Endodermal cell (in vitro differentiated cells): ENCODE results near the gene PXN. TPM values are rescaled to one million over a fixed set of nuclear protein-coding genes. Genes with fewer than 3 reads are reported as not detected.

Experiments used
- DNase-seq: peaks from one replicate; pipeline ENCODE4 v3.0.0-alpha.2; 2017
- H3K27ac ChIP-seq: 2 replicates; pipeline ENCODE4 v1.5.1; 2013; ENCODE audit warnings: mild to moderate bottlenecking, low read depth, low read length, moderate library complexity
- H3K27me3 ChIP-seq: 2 replicates; pipeline ENCODE4 v1.6.1; 2013; ENCODE audit warnings: mild to moderate bottlenecking, low read length, moderate library complexity; ENCODE audit not compliant: insufficient read depth, control insufficient read depth, poor library complexity, severe bottlenecking
- H3K36me3 ChIP-seq: 2 replicates; pipeline ENCODE4 v1.7.0; 2013; ENCODE audit warnings: mild to moderate bottlenecking, low read length, moderate library complexity; ENCODE audit not compliant: control insufficient read depth, insufficient read depth
- H3K4me1 ChIP-seq: one replicate; pipeline ENCODE4 v1.7.0; 2013; ENCODE audit warnings: low read length; ENCODE audit not compliant: control insufficient read depth, insufficient read depth
- H3K4me3 ChIP-seq: 2 replicates; pipeline ENCODE4 v1.5.1; 2013; ENCODE audit warnings: mild to moderate bottlenecking, low read length, moderate library complexity
- H3K9ac ChIP-seq: 2 replicates; pipeline ENCODE4 v1.6.1; 2013; ENCODE audit warnings: mild to moderate bottlenecking, low read length, moderate library complexity; ENCODE audit not compliant: poor library complexity, severe bottlenecking; ENCODE audit errors: extremely low read depth
- H3K9me3 ChIP-seq: 2 replicates; pipeline ENCODE4 v1.6.1; 2013; ENCODE audit warnings: mild to moderate bottlenecking, low read length, moderate library complexity; ENCODE audit not compliant: control insufficient read depth
- H3K27ac Mint-ChIP-seq: 2 replicates; pipeline ENCODE4 v1.8.0; 2020; ENCODE audit warnings: mixed read lengths
- H3K27me3 Mint-ChIP-seq: 2 replicates; pipeline ENCODE4 v1.8.0; 2021; ENCODE audit warnings: mild to moderate bottlenecking, mixed read lengths; ENCODE audit not compliant: insufficient read depth
- H3K36me3 Mint-ChIP-seq: 2 replicates; pipeline ENCODE4 v1.8.0; 2020; ENCODE audit warnings: low read depth, mixed read lengths
- H3K4me1 Mint-ChIP-seq: 2 replicates; pipeline ENCODE4 v1.8.0; 2020; ENCODE audit warnings: mixed read lengths
- H3K4me3 Mint-ChIP-seq: 2 replicates; pipeline ENCODE4 v1.8.0; 2020; ENCODE audit warnings: mild to moderate bottlenecking, moderate library complexity, mixed read lengths
- H3K9me3 Mint-ChIP-seq: 2 replicates; pipeline ENCODE4 v1.8.0; 2020; ENCODE audit warnings: mild to moderate bottlenecking, mixed read lengths
- CTCF ChIP-seq: fragments of 200-600 bp; sonication (generic); conservative IDR thresholded peaks from 2 replicates; pipeline ENCODE4 v1.5.0; 2021; ENCODE audit warnings: antibody characterized with exemption, mild to moderate bottlenecking
- WGBS, 2 experiments: methylation state at CpG; one replicate each; pipeline versions ENCODE4 v1.1.5 to v1.1.7; 2013; ENCODE audit warnings: missing lambda C conversion rate in 2 of 2, mixed read lengths in 1 of 2; ENCODE audit not compliant: insufficient coverage in 1 of 2, insufficient read length in 1 of 2; 5-methylcytosine and 5-hydroxymethylcytosine counted together
- total RNA-seq, 2 donors: library from RNA; stranded (reverse); fragmentation: NEBNext Ultra II Directional in 1 of 2; extraction: Animal tissue kit (Norgen Biotek cat#: 25700) in 1 of 2; gene quantifications; 2 replicates in 1 of 2; 3 replicates in 1 of 2; pipeline ENCODE4 v1.2.1, GENCODE V29; 2021

The PXN gene
- total RNA-seq, 2 donors from 2014 or later, result 58.4 to 92.7 TPM

GRCh38 chr12:120290609-120291305, 25.2 kb upstream of the PXN start:
- H3K36me3 ChIP-seq, result no peaks in the 10 kb centered on the region
- Mint-ChIP-seq H3K27ac (no peak overlapping the region), H3K9me3 (no peaks in the 10 kb centered on the region), H3K4me1 (peaks cover 3% of the 10 kb centered on the region), H3K36me3 (no peaks in the 10 kb centered on the region), H3K4me3 (no peak overlapping the region), H3K27me3 (peaks cover 2% of the 10 kb centered on the region)
- H3K9me3 ChIP-seq, result no peaks in the 10 kb centered on the region
- no peak for TF ChIP-seq CTCF
- H3K9ac ChIP-seq, result peak overlapping the region; percentile 93
- peak overlapping the region; percentile 49 for H3K4me3 ChIP-seq
- peak overlapping the region; percentile 100 for H3K27ac ChIP-seq
- H3K4me1 ChIP-seq, result peaks cover 2% of the 10 kb centered on the region
- no peaks in the 10 kb centered on the region for H3K27me3 ChIP-seq
- peak; percentile 86 for DNase-seq
- 59 to 62% methylated on average over 17 to 22 of the region's 22 CpGs for WGBS, 2 experiments

GRCh38 chr12:120287491-120287890, 22.0 kb upstream of the PXN start:
- Histone ChIP-seq H3K4me3 (no peak overlapping the region), H3K36me3 (no peaks in the 10 kb centered on the region), H3K9me3 (no peaks in the 10 kb centered on the region), H3K27ac (no peak overlapping the region), H3K9ac (no peak overlapping the region), H3K4me1 (no peaks in the 10 kb centered on the region), H3K27me3 (no peaks in the 10 kb centered on the region)
- H3K27ac Mint-ChIP-seq, result no peak overlapping the region
- 83 to 94% methylated on average over 8 to 11 of the region's 12 CpGs for WGBS, 2 experiments
- no peak overlapping the region for H3K4me3 Mint-ChIP-seq
- peak; percentile 35 for DNase-seq
- peaks cover 3% of the 10 kb centered on the region for H3K4me1 Mint-ChIP-seq
- no peak for TF ChIP-seq CTCF
- peaks cover 2% of the 10 kb centered on the region for H3K27me3 Mint-ChIP-seq
- no peaks in the 10 kb centered on the region for H3K36me3 Mint-ChIP-seq
- H3K9me3 Mint-ChIP-seq, result no peaks in the 10 kb centered on the region

- no peaks in the 10 kb centered on the region for H3K9me3 Mint-ChIP-seq
- H3K4me3 Mint-ChIP-seq, result no peak overlapping the region
- H3K9me3 ChIP-seq, result no peaks in the 10 kb centered on the region
- WGBS, 2 experiments, result 81 to 89% methylated on average over 5 to 6 of the region's 7 CpGs
- H3K27ac Mint-ChIP-seq, result no peak overlapping the region
- H3K27me3 ChIP-seq, result no peaks in the 10 kb centered on the region
- peak; percentile 56 for DNase-seq
- no peak for TF ChIP-seq CTCF
- no peaks in the 10 kb centered on the region for H3K36me3 Mint-ChIP-seq
- H3K36me3 ChIP-seq, result no peaks in the 10 kb centered on the region
- H3K27ac ChIP-seq, result no peak overlapping the region
- H3K4me1 ChIP-seq, result no peaks in the 10 kb centered on the region
- no peak overlapping the region for H3K9ac ChIP-seq
- peaks cover 2% of the 10 kb centered on the region for H3K27me3 Mint-ChIP-seq
- peaks cover 3% of the 10 kb centered on the region for H3K4me1 Mint-ChIP-seq
- no peak overlapping the region for H3K4me3 ChIP-seq
These were observed 21.4 kb upstream of the PXN start for GRCh38 chr12:120286768-120287490.
